ENCODE data around the gene SUN3. TPM values are rescaled to one million over a fixed set of nuclear protein-coding genes. Genes with fewer than 3 reads are reported as not detected.

Gene SUN3
- total RNA-seq = not detected
- long read RNA-seq, partial matches to known transcripts = 0 of 1 reads
- long read RNA-seq, other reads (novel, unspliced or antisense) = 1 of 1 reads

- intact Hi-C loops (cut with DNase I) = no loop called here
- Histone ChIP-seq H3K27ac (no peak within 1 kb of the TSS), H3K4me3 (no peak within 1 kb of the TSS), H3K9me3 (no peaks in the 10 kb centered on the region), H3K4me1 (no peaks in the 10 kb centered on the region), H3K36me3 (no peaks in the 10 kb centered on the region), H3K27me3 (peaks cover 1% of the 10 kb centered on the region)
- ATAC-seq (no peak), DNase-seq (no peak)
- TF ChIP-seq CTCF (IDR thresholded peaks at IDR 0.05) = no peak
These were observed at the start of gene SUN3 for GRCh38 chr7:48028938-48029337. SUN3 (minus strand) TSS chr7:48029107; CDS start chr7:48028938, 169 bp downstream.

- no peaks in the 10 kb centered on the region for H3K9me3 ChIP-seq
- no peak overlapping the region for H3K4me3 ChIP-seq
- TF ChIP-seq CTCF (IDR thresholded peaks at IDR 0.05) = no peak
- no peaks in the 10 kb centered on the region for H3K27me3 ChIP-seq
- no peaks in the 10 kb centered on the region for H3K4me1 ChIP-seq
- no peak for ATAC-seq
- no peak overlapping the region for H3K27ac ChIP-seq
- DNase-seq = no peak
- no peaks in the 10 kb centered on the region for H3K36me3 ChIP-seq
- intact Hi-C loops (cut with DNase I) = no loop called here
These were observed 49.6 kb upstream of the SUN3 start for GRCh38 chr7:48078470-48078869.

GRCh38 chr7:48077423-48077822, 48.5 kb upstream of the SUN3 start:
- no peaks in the 10 kb centered on the region for H3K27me3 ChIP-seq
- no peak overlapping the region for H3K4me3 ChIP-seq
- DNase-seq (no peak), ATAC-seq (no peak)
- no peaks in the 10 kb centered on the region for H3K4me1 ChIP-seq
- H3K27ac ChIP-seq = no peak overlapping the region
- no peaks in the 10 kb centered on the region for H3K9me3 ChIP-seq
- intact Hi-C loops (cut with DNase I) = no loop called here
- TF ChIP-seq CTCF (IDR thresholded peaks at IDR 0.05) = no peak
- H3K36me3 ChIP-seq = no peaks in the 10 kb centered on the region

- Histone ChIP-seq H3K9me3 (no peaks in the 10 kb centered on the region), H3K36me3 (no peaks in the 10 kb centered on the region), H3K4me1 (no peaks in the 10 kb centered on the region), H3K4me3 (no peak overlapping the region), H3K27ac (no peak overlapping the region), H3K27me3 (no peaks in the 10 kb centered on the region)
- DNase-seq (no peak), ATAC-seq (peak; percentile 59)
- no peak for TF ChIP-seq CTCF (IDR thresholded peaks at IDR 0.05)
- intact Hi-C loops (cut with DNase I) = no loop called here
These were observed 45.3 kb upstream of the SUN3 start for GRCh38 chr7:48074204-48074654.

- TF ChIP-seq CTCF (IDR thresholded peaks at IDR 0.05) = no peak
- no peak for DNase-seq
- intact Hi-C loops (cut with DNase I) = no loop called here
- H3K27ac ChIP-seq = no peak overlapping the region
- no peak overlapping the region for H3K4me3 ChIP-seq
- ATAC-seq = no peak
- H3K4me1 ChIP-seq = no peaks in the 10 kb centered on the region
- H3K27me3 ChIP-seq = no peaks in the 10 kb centered on the region
- no peaks in the 10 kb centered on the region for H3K9me3 ChIP-seq
- H3K36me3 ChIP-seq = no peaks in the 10 kb centered on the region
These were observed 38.6 kb upstream of the SUN3 start for GRCh38 chr7:48067475-48067874.

- no peak overlapping the region for H3K4me3 ChIP-seq
- no peak overlapping the region for H3K27ac ChIP-seq
- DNase-seq (no peak), ATAC-seq (no peak)
- intact Hi-C loops (cut with DNase I) = no loop called here
- no peaks in the 10 kb centered on the region for H3K4me1 ChIP-seq
- TF ChIP-seq CTCF (IDR thresholded peaks at IDR 0.05) = no peak
- H3K9me3 ChIP-seq = no peaks in the 10 kb centered on the region
- H3K27me3 ChIP-seq = no peaks in the 10 kb centered on the region
- H3K36me3 ChIP-seq = no peaks in the 10 kb centered on the region
These were observed 35.1 kb upstream of the SUN3 start for GRCh38 chr7:48063985-48064384.
